AG09319 (cell line): Measurements from ENCODE around the gene ANKRD44.

ENCODE experiments used
- DNase-seq: peaks from one replicate; pipeline ENCODE4 v3.0.0-alpha.2; 2010; ENCODE audit warnings: low read depth; ENCODE audit errors: extremely low read depth
- CTCF ChIP-seq: IDR thresholded peaks from 2 replicates; pipeline ENCODE4 v1.5.1; 2011; ENCODE audit warnings: low read depth, mild to moderate bottlenecking, inconsistent platforms, low read length, moderate library complexity

ANKRD44 gene

GRCh38 chr2:197223451-197223850, 87.1 kb downstream of the ANKRD44 start:
- DNase-seq = no peak

GRCh38 chr2:197219636-197220035, 90.9 kb downstream of the ANKRD44 start:
- no peak for TF ChIP-seq CTCF
- no peak for DNase-seq

More at GRCh38 chr2:197223451-197223850, 87.1 kb downstream of the ANKRD44 start:
- TF ChIP-seq CTCF = no peak

- no peak for DNase-seq
Observed at GRCh38 chr2:197217541-197217940, 93.0 kb downstream of the ANKRD44 start.

GRCh38 chr2:197216361-197216979, 94.1 kb downstream of the ANKRD44 start:
- DNase-seq = no peak
- no peak for TF ChIP-seq CTCF

More at GRCh38 chr2:197217541-197217940, 93.0 kb downstream of the ANKRD44 start:
- TF ChIP-seq CTCF = no peak

- no peak for DNase-seq
- no peak for TF ChIP-seq CTCF
Observed at GRCh38 chr2:197215748-197216360, 94.7 kb downstream of the ANKRD44 start.

GRCh38 chr2:197212344-197213262, 98.0 kb downstream of the ANKRD44 start:
- no peak for DNase-seq
- TF ChIP-seq CTCF = no peak
